ENCODE measurements around the gene BCAP29. TPM values are rescaled to one million over a fixed set of nuclear protein-coding genes. Genes with fewer than 3 reads are reported as not detected.

Gene BCAP29
- total RNA-seq, 1 donor from 2014 or later, result 33.9 TPM

DNA sequence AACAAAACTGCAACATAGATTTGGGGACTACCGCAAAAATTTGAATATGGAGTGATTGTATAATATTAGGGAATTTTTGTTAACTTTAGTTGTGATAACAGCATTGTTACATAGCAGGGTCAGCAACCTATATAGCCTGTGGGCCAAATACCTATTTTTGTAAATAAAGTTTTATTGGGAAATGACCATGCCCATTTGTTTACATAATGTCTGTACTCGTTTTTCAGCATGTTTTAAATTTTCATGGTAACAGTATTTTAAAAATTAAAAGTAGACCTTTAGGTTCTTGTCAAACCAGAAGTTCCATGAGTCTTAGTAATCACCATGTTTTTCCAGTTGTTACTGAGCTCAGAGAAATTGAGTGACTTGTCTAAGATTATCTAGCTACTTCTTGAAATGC lies 4.7 kb downstream of the BCAP29 start:
- DNase-seq (ENCODE audit: extremely low spot score, unreplicated experiment), result no peak
- TF ChIP-seq, protein P1, sequence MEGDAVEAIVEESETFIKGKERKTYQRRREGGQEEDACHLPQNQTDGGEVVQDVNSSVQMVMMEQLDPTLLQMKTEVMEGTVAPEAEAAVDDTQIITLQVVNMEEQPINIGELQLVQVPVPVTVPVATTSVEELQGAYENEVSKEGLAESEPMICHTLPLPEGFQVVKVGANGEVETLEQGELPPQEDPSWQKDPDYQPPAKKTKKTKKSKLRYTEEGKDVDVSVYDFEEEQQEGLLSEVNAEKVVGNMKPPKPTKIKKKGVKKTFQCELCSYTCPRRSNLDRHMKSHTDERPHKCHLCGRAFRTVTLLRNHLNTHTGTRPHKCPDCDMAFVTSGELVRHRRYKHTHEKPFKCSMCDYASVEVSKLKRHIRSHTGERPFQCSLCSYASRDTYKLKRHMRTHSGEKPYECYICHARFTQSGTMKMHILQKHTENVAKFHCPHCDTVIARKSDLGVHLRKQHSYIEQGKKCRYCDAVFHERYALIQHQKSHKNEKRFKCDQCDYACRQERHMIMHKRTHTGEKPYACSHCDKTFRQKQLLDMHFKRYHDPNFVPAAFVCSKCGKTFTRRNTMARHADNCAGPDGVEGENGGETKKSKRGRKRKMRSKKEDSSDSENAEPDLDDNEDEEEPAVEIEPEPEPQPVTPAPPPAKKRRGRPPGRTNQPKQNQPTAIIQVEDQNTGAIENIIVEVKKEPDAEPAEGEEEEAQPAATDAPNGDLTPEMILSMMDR (conservative IDR thresholded peaks at IDR 0.05), result no peak
- Mint-ChIP-seq H3K9me3 (peaks cover 4% of the 10 kb centered on the region), H3K4me3 (no peak overlapping the region), H3K27ac (peak overlapping the region; percentile 39), H3K27me3 (no peaks in the 10 kb centered on the region), H3K36me3 (peaks cover 15% of the 10 kb centered on the region), H3K4me1 (ENCODE audit: unreplicated experiment) (peaks cover 14% of the 10 kb centered on the region)

DNA sequence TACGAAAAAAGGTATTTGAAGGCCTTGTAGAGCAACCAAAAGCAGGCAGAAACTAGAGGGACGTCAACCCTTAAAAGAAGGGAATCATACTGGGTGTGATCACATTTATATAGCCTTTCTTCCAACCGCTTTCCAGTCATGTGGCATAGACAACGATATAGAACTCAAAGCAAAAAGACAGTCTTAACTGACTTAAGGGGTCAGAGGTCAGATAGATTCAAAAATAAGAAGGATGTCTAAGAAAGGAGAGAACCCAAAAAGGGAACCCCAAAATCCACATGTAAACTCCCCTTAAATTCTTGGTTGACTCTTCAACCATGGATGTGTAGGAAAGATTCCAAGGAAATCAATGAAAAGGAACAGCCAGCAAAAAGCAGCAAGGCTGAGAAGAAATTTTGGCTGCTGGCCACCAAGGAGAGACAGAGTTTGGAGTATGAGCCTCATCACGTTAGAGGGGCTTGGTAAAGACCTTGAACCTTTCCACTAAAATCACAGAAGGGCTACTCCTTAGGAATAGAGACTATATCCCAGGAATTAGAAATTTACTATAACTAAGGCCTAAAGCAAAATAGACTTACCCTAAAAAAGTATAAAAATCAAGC lies 8.6 kb downstream of the BCAP29 start:
- peaks cover 5% of the 10 kb centered on the region for H3K4me1 Mint-ChIP-seq (ENCODE audit: unreplicated experiment)
- no peak overlapping the region for H3K4me3 Mint-ChIP-seq
- H3K9me3 Mint-ChIP-seq, result peaks cover 4% of the 10 kb centered on the region
- H3K27me3 Mint-ChIP-seq, result no peaks in the 10 kb centered on the region
- DNase-seq (ENCODE audit: extremely low spot score, unreplicated experiment), result no peak
- H3K27ac Mint-ChIP-seq, result no peak overlapping the region
- H3K36me3 Mint-ChIP-seq, result peaks cover 17% of the 10 kb centered on the region
- TF ChIP-seq, protein P1 (conservative IDR thresholded peaks at IDR 0.05), result no peak

DNA sequence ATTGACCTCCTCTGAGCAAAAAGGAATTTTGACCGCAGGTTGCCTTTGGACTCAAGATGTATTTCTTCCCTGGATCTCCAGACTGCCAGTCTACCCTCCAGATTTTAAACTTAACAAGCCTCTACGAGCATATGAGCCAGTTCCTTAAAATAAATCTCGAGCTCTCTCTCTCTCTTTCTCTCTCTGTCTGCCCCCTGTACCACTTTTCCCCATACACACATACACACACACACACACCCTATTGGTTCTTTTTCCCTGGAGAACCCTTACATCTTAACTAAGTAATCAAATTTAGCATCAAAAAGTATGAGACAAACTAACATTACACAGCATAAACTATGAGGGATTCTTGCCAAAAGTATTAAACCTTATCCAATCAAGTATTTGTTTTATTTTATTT lies 11.4 kb downstream of the BCAP29 start:
- Mint-ChIP-seq H3K36me3 (peaks cover 16% of the 10 kb centered on the region), H3K9me3 (no peaks in the 10 kb centered on the region), H3K27ac (peak overlapping the region; percentile 14), H3K4me3 (no peak overlapping the region), H3K4me1 (ENCODE audit: unreplicated experiment) (no peaks in the 10 kb centered on the region), H3K27me3 (no peaks in the 10 kb centered on the region)
- TF ChIP-seq, protein P1 (conservative IDR thresholded peaks at IDR 0.05), result no peak
- no peak for DNase-seq (ENCODE audit: extremely low spot score, unreplicated experiment)

DNA sequence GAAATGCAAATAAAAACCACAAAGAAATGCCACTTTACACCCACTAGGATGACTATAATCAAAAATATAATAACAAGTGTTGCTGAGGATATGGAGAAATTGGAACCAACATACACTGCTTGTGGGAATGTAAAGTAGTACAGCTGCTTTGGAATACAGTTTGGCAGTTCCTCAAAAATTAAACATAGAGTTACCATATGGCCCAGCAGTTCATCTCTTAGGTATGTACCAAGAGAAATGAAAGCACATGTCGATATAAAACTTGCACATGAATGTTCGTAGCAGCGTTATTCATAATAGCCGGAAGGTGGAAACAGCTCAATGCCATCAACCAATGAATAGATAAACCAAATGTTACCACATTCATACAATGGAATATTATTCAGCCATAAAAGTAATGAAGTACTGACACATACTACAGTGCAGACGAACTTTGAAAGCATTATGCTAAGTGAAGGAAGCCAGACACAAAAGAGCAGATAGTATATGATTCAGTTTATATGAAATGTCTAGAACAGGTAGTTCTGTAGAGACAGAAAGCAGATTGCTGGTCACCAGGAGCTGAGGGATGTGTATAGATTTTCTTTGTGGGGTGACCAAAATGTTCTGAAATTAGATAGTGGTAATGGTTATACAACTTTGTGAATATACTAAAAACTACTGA lies 12.4 kb downstream of the BCAP29 start:
- Mint-ChIP-seq H3K36me3 (peaks cover 23% of the 10 kb centered on the region), H3K9me3 (no peaks in the 10 kb centered on the region), H3K27ac (no peak overlapping the region), H3K4me1 (ENCODE audit: unreplicated experiment) (peaks cover 8% of the 10 kb centered on the region), H3K27me3 (no peaks in the 10 kb centered on the region), H3K4me3 (no peak overlapping the region)
- TF ChIP-seq, protein P1 (conservative IDR thresholded peaks at IDR 0.05), result no peak
- no peak for DNase-seq (ENCODE audit: extremely low spot score, unreplicated experiment)

DNA sequence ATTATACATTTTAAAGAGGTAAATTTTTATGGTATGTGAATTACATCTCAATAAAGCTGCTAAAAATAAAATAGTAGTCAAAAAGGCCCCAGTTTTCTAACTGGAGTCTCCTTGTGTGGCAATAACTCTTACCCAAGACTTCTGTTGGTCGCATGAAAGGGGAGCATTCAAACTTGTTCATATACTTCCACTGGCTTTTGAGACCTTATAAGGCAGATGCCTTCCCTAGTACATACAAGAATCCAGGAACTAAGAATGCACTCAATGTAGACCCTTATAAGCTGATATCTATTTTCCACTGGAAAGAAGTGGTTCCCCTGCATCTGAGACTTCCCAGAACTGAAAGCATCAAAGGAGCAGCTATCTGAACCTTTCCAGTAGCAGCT lies 13.0 kb downstream of the BCAP29 start:
- peaks cover 23% of the 10 kb centered on the region for H3K36me3 Mint-ChIP-seq
- H3K4me3 Mint-ChIP-seq, result no peak overlapping the region
- no peaks in the 10 kb centered on the region for H3K27me3 Mint-ChIP-seq
- no peak for DNase-seq (ENCODE audit: extremely low spot score, unreplicated experiment)
- H3K27ac Mint-ChIP-seq, result no peak overlapping the region
- TF ChIP-seq, protein P1 (conservative IDR thresholded peaks at IDR 0.05), result no peak
- H3K9me3 Mint-ChIP-seq, result no peaks in the 10 kb centered on the region
- peaks cover 8% of the 10 kb centered on the region for H3K4me1 Mint-ChIP-seq (ENCODE audit: unreplicated experiment)

Measured in type B pancreatic cell (in vitro differentiated cells).